KMS-11 (cell line): ENCODE measurements around the gene CDH13.

ENCODE experiments used
- H2AFZ ChIP-seq: fragments of 200-600 bp; sonication (generic); 2 replicates; pipeline ENCODE4 v1.6.1; 2016; ENCODE audit warnings: antibody characterized with exemption, mixed run types, low read depth
- H3K27ac ChIP-seq: fragments of 200-600 bp; sonication (generic); 2 replicates; pipeline ENCODE4 v1.6.1; 2016; ENCODE audit warnings: mild to moderate bottlenecking, mixed run types
- H3K27me3 ChIP-seq: fragments of 200-600 bp; sonication (generic); 2 replicates; pipeline ENCODE4 v1.6.1; 2017; ENCODE audit warnings: mild to moderate bottlenecking, low read depth, mixed run types, moderate library complexity; ENCODE audit not compliant: insufficient read depth
- H3K36me3 ChIP-seq: fragments of 200-600 bp; sonication (generic); 2 replicates; pipeline ENCODE4 v1.6.1; 2017; ENCODE audit warnings: mild to moderate bottlenecking, mixed run types; ENCODE audit not compliant: insufficient read depth
- H3K4me1 ChIP-seq: fragments of 200-600 bp; sonication (generic); 2 replicates; pipeline ENCODE4 v1.6.1; 2016; ENCODE audit warnings: mild to moderate bottlenecking, low read depth, mixed run types; ENCODE audit not compliant: poor library complexity, severe bottlenecking
- H3K4me2 ChIP-seq: fragments of 200-600 bp; sonication (generic); 2 replicates; pipeline ENCODE4 v1.7.0; 2016; ENCODE audit warnings: mild to moderate bottlenecking, mixed run types
- H3K4me3 ChIP-seq: fragments of 200-600 bp; sonication (generic); IDR thresholded peaks from 2 replicates; pipeline ENCODE4 v1.6.1; 2017; ENCODE audit warnings: low read depth, low read length, mixed read lengths; ENCODE audit not compliant: insufficient read depth
- H3K79me2 ChIP-seq: fragments of 200-600 bp; sonication (generic); 2 replicates; pipeline ENCODE4 v1.6.1; 2016; ENCODE audit warnings: low read depth, mixed run types; ENCODE audit not compliant: insufficient read depth
- H3K9ac ChIP-seq: fragments of 200-600 bp; sonication (generic); 2 replicates; pipeline ENCODE4 v1.6.1; 2016; ENCODE audit warnings: mild to moderate bottlenecking, mixed run types
- H4K20me1 ChIP-seq: fragments of 200-600 bp; sonication (generic); 2 replicates; pipeline ENCODE4 v1.6.1; 2016; ENCODE audit warnings: mild to moderate bottlenecking, mixed run types; ENCODE audit not compliant: insufficient read depth
- CTCF ChIP-seq: fragments of 200-600 bp; sonication (generic); conservative IDR thresholded peaks from 2 replicates; pipeline ENCODE4 v1.6.1; 2017; ENCODE audit warnings: low read depth, mild to moderate bottlenecking, antibody characterized with exemption, low read length, moderate library complexity, mixed read lengths

The CDH13 gene

GRCh38 chr16:83623091-83623730, 996.4 kb downstream of the CDH13 start:
- H2AFZ ChIP-seq, result no peak overlapping the region
- H3K27ac ChIP-seq, result no peak overlapping the region
- no peak overlapping the region for H3K4me3 ChIP-seq

GRCh38 chr16:83623892-83624291, 997.1 kb downstream of the CDH13 start:
- Histone ChIP-seq H3K27me3 (no peaks in the 10 kb centered on the region), H3K9ac (no peak overlapping the region), H3K4me1 (no peaks in the 10 kb centered on the region), H3K79me2 (no peaks in the 10 kb centered on the region), H2AFZ (no peak overlapping the region), H3K27ac (no peak overlapping the region), H3K36me3 (no peaks in the 10 kb centered on the region), H4K20me1 (no peaks in the 10 kb centered on the region), H3K4me2 (no peak overlapping the region), H3K4me3 (no peak overlapping the region)
- TF ChIP-seq CTCF, result no peak

More at GRCh38 chr16:83623091-83623730, 996.4 kb downstream of the CDH13 start:
- no peak overlapping the region for H3K9ac ChIP-seq
- TF ChIP-seq CTCF, result no peak
- no peaks in the 10 kb centered on the region for H3K27me3 ChIP-seq
- no peaks in the 10 kb centered on the region for H3K4me1 ChIP-seq
- no peak overlapping the region for H3K4me2 ChIP-seq
- no peaks in the 10 kb centered on the region for H3K36me3 ChIP-seq
- no peaks in the 10 kb centered on the region for H4K20me1 ChIP-seq
- no peaks in the 10 kb centered on the region for H3K79me2 ChIP-seq

- Histone ChIP-seq H4K20me1 (no peaks in the 10 kb centered on the region), H3K4me2 (no peak overlapping the region), H3K4me3 (no peak overlapping the region), H3K9ac (no peak overlapping the region), H3K36me3 (no peaks in the 10 kb centered on the region), H3K27me3 (no peaks in the 10 kb centered on the region), H3K27ac (no peak overlapping the region), H3K79me2 (no peaks in the 10 kb centered on the region), H2AFZ (no peak overlapping the region), H3K4me1 (no peaks in the 10 kb centered on the region)
- no peak for TF ChIP-seq CTCF
Observed at GRCh38 chr16:83624429-83625120, 997.8 kb downstream of the CDH13 start.

- Histone ChIP-seq H3K79me2 (no peaks in the 10 kb centered on the region), H4K20me1 (no peaks in the 10 kb centered on the region), H3K9ac (no peak overlapping the region), H3K4me1 (no peaks in the 10 kb centered on the region), H3K4me2 (no peak overlapping the region), H3K4me3 (no peak overlapping the region), H3K36me3 (no peaks in the 10 kb centered on the region), H2AFZ (no peak overlapping the region), H3K27me3 (no peaks in the 10 kb centered on the region), H3K27ac (no peak overlapping the region)
- TF ChIP-seq CTCF, result no peak
Observed at GRCh38 chr16:83626204-83626603, 999.4 kb downstream of the CDH13 start.
